Measurements from ENCODE around the gene CBLL1. TPM values are rescaled to one million over a fixed set of nuclear protein-coding genes. Genes with fewer than 3 reads are reported as not detected.
A peak's percentile ranks its signal among the peaks of the same experiment; 100 is the strongest.

Gene CBLL1
- total and polyA plus RNA-seq, 7 experiments from 2014 or later, result 41.5 to 73.5 (median 52.7) TPM

DNA sequence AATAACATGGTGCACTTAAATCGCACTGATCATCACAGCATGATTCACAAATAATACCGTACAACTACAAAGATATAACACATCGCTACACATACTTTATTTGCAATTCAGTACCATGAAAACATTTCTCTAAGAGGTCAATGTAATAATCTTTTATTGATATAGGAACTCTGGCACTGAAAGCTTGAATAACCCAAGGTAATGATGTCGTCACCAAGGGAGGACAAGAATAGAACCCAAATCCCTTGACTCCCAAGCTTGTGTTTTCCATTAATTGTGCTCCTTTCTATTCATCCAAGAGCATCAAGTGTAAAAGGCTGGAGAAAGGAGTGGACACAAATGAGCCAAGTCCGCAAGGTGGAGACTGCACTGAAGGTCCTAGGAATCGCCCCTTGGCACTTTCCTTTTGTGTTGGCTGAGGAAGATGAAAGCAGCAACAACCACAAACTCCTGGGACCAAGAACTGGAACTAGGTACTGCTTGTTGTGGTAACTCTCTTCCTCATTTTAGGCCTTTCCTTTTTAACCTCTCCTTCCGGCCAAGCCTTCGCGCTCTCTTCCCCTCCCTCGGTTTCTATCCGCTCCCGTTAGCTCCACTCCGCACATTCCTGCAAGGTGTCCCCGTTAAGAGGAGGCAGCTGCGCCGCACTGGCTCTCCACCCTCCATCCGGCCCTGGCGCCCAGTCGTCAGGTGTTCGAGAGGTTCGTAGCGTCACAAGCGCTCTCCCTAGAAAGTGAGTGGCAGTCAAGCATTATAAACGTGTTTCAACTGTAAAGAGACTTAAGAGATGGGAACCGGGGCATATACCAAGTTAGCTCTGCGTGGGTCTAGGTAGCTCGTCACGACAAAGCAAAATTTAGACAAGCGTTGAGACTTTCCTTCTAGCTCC is 1.0 kb upstream of the CBLL1 start:
- intact Hi-C loops (cut with micrococcal nuclease), result loop anchor here (1.0 to 5.0 kb wide), 18 partner anchors 18 to 1081 kb away; partner anchors contain the start of genes COG5 (in 2 of the 2), DLD (in 2 of the 2), DUS4L (in 2 of the 2) and PIK3CG (in 2 of the 2)
- H3K27me3 Mint-ChIP-seq, result peaks cover 0 to 7% (median 0%) of the 10 kb centered on the region in 5 donors
- DNase-seq, result no peak

DNA sequence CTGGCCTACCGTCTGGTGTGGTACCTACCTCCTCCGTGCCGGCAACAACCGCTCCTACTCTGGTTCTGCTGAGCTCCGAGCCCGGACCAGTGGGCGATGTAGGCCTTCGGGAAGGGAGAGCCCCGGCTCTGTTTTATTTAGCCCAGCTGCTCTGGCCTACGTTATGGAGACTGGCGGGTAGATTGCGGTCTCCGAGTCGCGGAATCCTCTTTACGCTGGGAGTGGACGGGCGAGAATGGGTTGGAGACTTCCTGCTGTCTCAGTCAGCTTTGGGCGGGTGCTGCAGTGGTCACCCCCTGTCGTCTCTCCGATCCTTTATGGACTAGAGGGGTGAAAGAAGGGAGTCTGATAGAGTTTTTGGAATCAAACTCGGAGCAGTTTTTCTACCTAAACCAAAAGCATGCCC is 406 bp downstream of the CBLL1 start:
- ATAC-seq (peak; percentile 39), DNase-seq (no peak)
- no peaks in the 10 kb centered on the region for H3K9me3 Mint-ChIP-seq
- Histone ChIP-seq H3K36me3 (ENCODE audit: control insufficient read depth in 2 of 3, insufficient read depth in 3 of 3, low read length in 3 of 3) (peaks cover 0 to 7% (median 6%) of the 10 kb centered on the region in 3 experiments), H3K9me3 (ENCODE audit: control insufficient read depth in 2 of 3, low read length in 3 of 3) (no peaks in the 10 kb centered on the region), H3K27me3 (ENCODE audit: control insufficient read depth in 2 of 2, insufficient read depth in 2 of 2, low read length in 2 of 2) (no peaks in the 10 kb centered on the region), H3K4me3 (ENCODE audit: low read length) (peak overlapping the region; percentile 90), H3K4me1 (ENCODE audit: control insufficient read depth in 2 of 2, insufficient read depth in 2 of 2, low read length in 2 of 2) (peaks cover 35 to 36% of the 10 kb centered on the region in 2 donors), H3K27ac (ENCODE audit: low read depth, low read length) (peak overlapping the region; percentile 99)
- H3K27ac Mint-ChIP-seq, result peak overlapping the region; percentile 99 to 100 (median 100)
- POLR2A ChIA-PET, result interaction anchor here (0.6 to 5.7 kb wide), 10 partner anchors 11 to 879 kb away, joined by 3 to 79 read pairs (median 10); partner anchors contain the start of genes DLD, HBP1 and PIK3CG
- H3K27me3 Mint-ChIP-seq, result no peaks in the 10 kb centered on the region
- CTCF ChIA-PET, result interaction anchor here (2.1 to 4.7 kb wide), 3 partner anchors 124 to 145 kb away, joined by 7 to 89 read pairs (median 9); no protein-coding TSS in a partner anchor
- H3K4me1 Mint-ChIP-seq, result peaks cover 31 to 62% (median 59%) of the 10 kb centered on the region in 7 donors
- peaks cover 0 to 9% (median 0%) of the 10 kb centered on the region in 5 donors for H3K36me3 Mint-ChIP-seq
- intact Hi-C loops (cut with micrococcal nuclease), result loop anchor here (1.0 to 5.0 kb wide), 7 partner anchors 16 to 1459 kb away; partner anchors contain the start of genes BCAP29 (in 1 of the 2) and CCDC71L (in 1 of the 2)
- peak overlapping the region; percentile 93 to 100 (median 98) for H3K4me3 Mint-ChIP-seq

More for the DNA sequence above, 1.0 kb upstream of the CBLL1 start:
- Mint-ChIP-seq H3K36me3 (peaks cover 0 to 9% (median 0%) of the 10 kb centered on the region in 5 donors), H3K4me1 (peaks cover 24 to 51% (median 47%) of the 10 kb centered on the region in 7 donors), H3K9me3 (no peaks in the 10 kb centered on the region), H3K4me3 (peak overlapping the region; percentile 93 to 100 (median 98)), H3K27ac (peak overlapping the region; percentile 99 to 100 (median 100))
- Histone ChIP-seq H3K4me1 (ENCODE audit: control insufficient read depth in 2 of 2, insufficient read depth in 2 of 2, low read length in 2 of 2) (peaks cover 32 to 35% of the 10 kb centered on the region in 2 donors), H3K4me3 (ENCODE audit: low read length) (peak overlapping the region; percentile 90), H3K27me3 (ENCODE audit: control insufficient read depth in 2 of 2, insufficient read depth in 2 of 2, low read length in 2 of 2) (no peaks in the 10 kb centered on the region), H3K36me3 (ENCODE audit: control insufficient read depth in 2 of 3, insufficient read depth in 3 of 3, low read length in 3 of 3) (peaks cover 0 to 7% (median 0%) of the 10 kb centered on the region in 3 experiments), H3K9me3 (ENCODE audit: control insufficient read depth in 2 of 3, low read length in 3 of 3) (no peaks in the 10 kb centered on the region), H3K27ac (ENCODE audit: low read depth, low read length) (peak overlapping the region; percentile 99)
- ChIA-PET POLR2A (interaction anchor here (0.6 to 5.7 kb wide), 21 partner anchors 8 to 878 kb away, joined by 3 to 79 read pairs (median 7); partner anchors contain the start of genes COG5, DLD, DNAJB9 and DUS4L), CTCF (interaction anchor here (1.1 to 4.7 kb wide), 11 partner anchors 15 to 574 kb away, joined by 3 to 89 read pairs (median 5); partner anchors contain the start of genes COG5, DUS4L and HBP1)
- peak; percentile 39 for ATAC-seq

DNA sequence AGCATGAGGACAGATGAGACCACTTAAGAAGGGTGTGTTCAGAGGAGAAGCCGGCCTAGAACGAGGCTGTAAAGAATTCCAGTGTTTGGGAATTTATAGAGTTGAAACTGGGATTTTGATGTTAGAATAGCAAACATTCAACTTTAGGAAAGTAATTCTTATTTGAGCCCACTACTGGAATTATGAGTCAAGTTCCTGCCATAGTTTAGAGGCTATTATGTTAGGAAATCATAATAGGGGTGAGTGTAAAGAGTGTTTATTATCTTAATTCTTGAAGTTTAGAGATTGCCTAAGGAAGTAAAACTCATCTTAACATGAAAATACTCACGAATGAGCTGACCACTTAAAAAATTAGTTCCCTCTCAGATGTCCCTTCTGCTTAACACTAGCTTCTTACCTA is 2.1 kb downstream of the CBLL1 start:
- Mint-ChIP-seq H3K36me3 (peaks cover 5 to 18% (median 7%) of the 10 kb centered on the region in 5 donors), H3K27me3 (no peaks in the 10 kb centered on the region), H3K4me1 (peaks cover 34 to 69% (median 66%) of the 10 kb centered on the region in 7 donors), H3K9me3 (no peaks in the 10 kb centered on the region), H3K27ac (peak overlapping the region; percentile 1 to 100 (median 82)), H3K4me3 (peak overlapping the region; percentile 26 to 99 (median 96))
- H3K27ac ChIP-seq (ENCODE audit: low read depth, low read length), result peak overlapping the region; percentile 99
- no peaks in the 10 kb centered on the region for H3K27me3 ChIP-seq (ENCODE audit: control insufficient read depth in 2 of 2, insufficient read depth in 2 of 2, low read length in 2 of 2)
- ATAC-seq (no peak), DNase-seq (no peak)
- H3K36me3 ChIP-seq (ENCODE audit: control insufficient read depth in 2 of 3, insufficient read depth in 3 of 3, low read length in 3 of 3), result peaks cover 6 to 20% (median 6%) of the 10 kb centered on the region in 3 experiments
- peaks cover 35 to 36% of the 10 kb centered on the region in 2 donors for H3K4me1 ChIP-seq (ENCODE audit: control insufficient read depth in 2 of 2, insufficient read depth in 2 of 2, low read length in 2 of 2)
- intact Hi-C loops (cut with micrococcal nuclease), result no loop called here
- ChIA-PET CTCF (interaction anchor here (1.5 to 1.9 kb wide), 2 partner anchors 18 to 133 kb away, joined by 3 to 5 read pairs; no protein-coding TSS in a partner anchor), POLR2A (interaction anchor here (2.2 to 5.7 kb wide), 2 partner anchors 145 to 578 kb away, joined by 5 to 79 read pairs; partner anchors contain the start of genes DLD and HBP1)
- H3K9me3 ChIP-seq (ENCODE audit: control insufficient read depth in 2 of 3, low read length in 3 of 3), result no peaks in the 10 kb centered on the region
- peak overlapping the region; percentile 24 for H3K4me3 ChIP-seq (ENCODE audit: low read length)

DNA sequence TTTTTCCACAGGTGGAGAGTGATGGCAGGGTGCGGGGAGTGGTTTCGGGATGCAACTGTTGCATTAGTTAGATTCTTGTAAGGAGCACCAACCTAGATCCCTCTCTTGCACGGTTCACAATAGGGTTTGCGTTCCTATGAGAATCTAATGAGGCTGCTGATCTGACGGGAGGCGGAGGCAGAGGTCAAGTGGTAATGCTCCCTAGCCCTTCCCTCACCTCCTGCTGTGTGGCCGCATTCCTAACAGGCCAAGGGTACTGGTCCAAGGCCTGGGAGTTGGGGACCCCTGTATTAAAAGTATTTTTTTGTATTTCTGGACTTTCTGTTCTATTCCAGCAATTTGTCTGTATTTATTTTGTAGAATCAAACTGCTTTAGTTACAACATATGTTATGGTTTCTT is 7.2 kb downstream of the CBLL1 start:
- CTCF ChIA-PET, result no interaction called here
- POLR2A ChIA-PET, result no interaction called here
- peaks cover 19 to 52% (median 41%) of the 10 kb centered on the region in 7 donors for H3K4me1 Mint-ChIP-seq
- Histone ChIP-seq H3K36me3 (ENCODE audit: control insufficient read depth in 2 of 3, insufficient read depth in 3 of 3, low read length in 3 of 3) (peaks cover 10 to 50% (median 16%) of the 10 kb centered on the region in 3 experiments), H3K4me3 (ENCODE audit: low read length) (no peak overlapping the region), H3K27me3 (ENCODE audit: control insufficient read depth in 2 of 2, insufficient read depth in 2 of 2, low read length in 2 of 2) (no peaks in the 10 kb centered on the region), H3K9me3 (ENCODE audit: control insufficient read depth in 2 of 3, low read length in 3 of 3) (no peaks in the 10 kb centered on the region), H3K4me1 (ENCODE audit: control insufficient read depth in 2 of 2, insufficient read depth in 2 of 2, low read length in 2 of 2) (peaks cover 13 to 14% of the 10 kb centered on the region in 2 donors), H3K27ac (ENCODE audit: low read depth, low read length) (no peak overlapping the region)
- no peaks in the 10 kb centered on the region for H3K9me3 Mint-ChIP-seq
- no peaks in the 10 kb centered on the region for H3K27me3 Mint-ChIP-seq
- H3K36me3 Mint-ChIP-seq, result peaks cover 14 to 32% (median 24%) of the 10 kb centered on the region in 5 donors
- DNase-seq (no peak), ATAC-seq (no peak)
- peak overlapping the region in 1 of 9 donors; percentile 2 for H3K27ac Mint-ChIP-seq
- intact Hi-C loops (cut with micrococcal nuclease), result loop anchor here in 1 of 2 donors (5.0 kb wide), 1 partner anchor 724 kb away; no protein-coding TSS in a partner anchor
- no peak overlapping the region for H3K4me3 Mint-ChIP-seq

DNA sequence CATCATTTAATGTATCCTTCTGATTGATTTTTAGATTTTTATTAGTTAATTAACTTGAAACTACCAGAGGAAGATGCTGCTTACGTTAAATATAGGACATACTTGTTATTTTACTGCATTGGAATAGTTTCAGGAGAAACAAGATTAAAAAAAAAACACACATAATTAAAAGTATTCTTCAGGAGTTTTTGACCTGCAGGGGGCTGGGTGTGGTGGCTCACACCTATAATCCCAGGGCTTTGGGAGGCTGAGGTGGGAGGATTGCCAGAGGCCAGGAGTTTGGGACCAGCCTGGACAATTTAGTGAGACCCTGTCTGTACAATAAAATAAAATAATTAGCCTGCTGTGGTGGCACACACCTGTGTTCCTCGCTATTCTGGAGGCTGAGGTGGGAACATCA is 10.7 kb downstream of the CBLL1 start:
- Mint-ChIP-seq H3K27me3 (no peaks in the 10 kb centered on the region), H3K36me3 (peaks cover 24 to 52% (median 35%) of the 10 kb centered on the region in 5 donors), H3K9me3 (no peaks in the 10 kb centered on the region), H3K27ac (no peak overlapping the region), H3K4me1 (peaks cover 9 to 29% (median 22%) of the 10 kb centered on the region in 7 donors), H3K4me3 (no peak overlapping the region)
- Histone ChIP-seq H3K4me3 (ENCODE audit: low read length) (no peak overlapping the region), H3K36me3 (ENCODE audit: control insufficient read depth in 2 of 3, insufficient read depth in 3 of 3, low read length in 3 of 3) (peaks cover 16 to 73% (median 28%) of the 10 kb centered on the region in 3 experiments), H3K9me3 (ENCODE audit: control insufficient read depth in 2 of 3, low read length in 3 of 3) (no peaks in the 10 kb centered on the region), H3K27me3 (ENCODE audit: control insufficient read depth in 2 of 2, insufficient read depth in 2 of 2, low read length in 2 of 2) (no peaks in the 10 kb centered on the region), H3K27ac (ENCODE audit: low read depth, low read length) (peak overlapping the region; percentile 8), H3K4me1 (ENCODE audit: control insufficient read depth in 2 of 2, insufficient read depth in 2 of 2, low read length in 2 of 2) (no peaks in the 10 kb centered on the region)
- no peak for DNase-seq
- CTCF ChIA-PET, result no interaction called here
- no peak for ATAC-seq
- intact Hi-C loops (cut with micrococcal nuclease), result loop anchor here in 1 of 2 donors (5.0 kb wide), 1 partner anchor 727 kb away; no protein-coding TSS in a partner anchor
- POLR2A ChIA-PET, result no interaction called here

DNA sequence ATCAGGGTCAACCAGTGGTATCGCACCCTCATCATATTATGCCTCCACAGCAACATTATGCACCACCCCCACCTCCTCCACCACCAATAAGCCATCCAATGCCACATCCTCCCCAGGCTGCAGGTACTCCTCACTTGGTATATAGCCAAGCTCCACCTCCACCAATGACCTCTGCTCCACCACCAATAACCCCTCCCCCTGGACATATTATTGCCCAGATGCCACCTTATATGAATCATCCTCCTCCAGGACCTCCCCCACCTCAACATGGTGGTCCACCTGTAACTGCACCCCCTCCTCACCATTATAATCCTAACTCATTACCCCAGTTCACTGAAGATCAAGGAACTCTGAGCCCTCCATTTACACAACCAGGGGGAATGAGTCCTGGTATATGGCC is 14.7 kb downstream of the CBLL1 start:
- Histone ChIP-seq H3K4me1 (ENCODE audit: control insufficient read depth in 2 of 2, insufficient read depth in 2 of 2, low read length in 2 of 2) (no peaks in the 10 kb centered on the region), H3K27ac (ENCODE audit: low read depth, low read length) (no peak overlapping the region), H3K4me3 (ENCODE audit: low read length) (no peak overlapping the region), H3K36me3 (ENCODE audit: control insufficient read depth in 2 of 3, insufficient read depth in 3 of 3, low read length in 3 of 3) (peaks cover 0 to 39% (median 35%) of the 10 kb centered on the region in 3 experiments), H3K27me3 (ENCODE audit: control insufficient read depth in 2 of 2, insufficient read depth in 2 of 2, low read length in 2 of 2) (no peaks in the 10 kb centered on the region), H3K9me3 (ENCODE audit: control insufficient read depth in 2 of 3, low read length in 3 of 3) (no peaks in the 10 kb centered on the region)
- peaks cover 11 to 29% (median 15%) of the 10 kb centered on the region in 5 donors for H3K36me3 Mint-ChIP-seq
- H3K4me3 Mint-ChIP-seq, result no peak overlapping the region
- H3K4me1 Mint-ChIP-seq, result peaks cover 0 to 9% (median 3%) of the 10 kb centered on the region in 7 donors
- ChIA-PET POLR2A (no interaction called here), CTCF (no interaction called here)
- H3K27ac Mint-ChIP-seq, result peak overlapping the region in 2 of 9 donors; percentile 2 to 41
- H3K9me3 Mint-ChIP-seq, result no peaks in the 10 kb centered on the region
- H3K27me3 Mint-ChIP-seq, result no peaks in the 10 kb centered on the region
- intact Hi-C loops (cut with micrococcal nuclease), result no loop called here
- DNase-seq (no peak), ATAC-seq (no peak)
